GM18909 (cell line): ENCODE results near the gene ZNF160.
"Not testable (repeated sequence)": the region's sequence is repeated elsewhere in the genome, so short reads cannot be mapped to it uniquely, and the experiment has no call there.

ENCODE experiments used
- ATAC-seq: cut with Tn5 transposase; IDR thresholded peaks from one replicate; pipeline ENCODE4 v1.9.1; 2021; ENCODE audit warnings: mild to moderate bottlenecking; ENCODE audit not compliant: unreplicated experiment, poor library complexity

ZNF160 gene

DNA sequence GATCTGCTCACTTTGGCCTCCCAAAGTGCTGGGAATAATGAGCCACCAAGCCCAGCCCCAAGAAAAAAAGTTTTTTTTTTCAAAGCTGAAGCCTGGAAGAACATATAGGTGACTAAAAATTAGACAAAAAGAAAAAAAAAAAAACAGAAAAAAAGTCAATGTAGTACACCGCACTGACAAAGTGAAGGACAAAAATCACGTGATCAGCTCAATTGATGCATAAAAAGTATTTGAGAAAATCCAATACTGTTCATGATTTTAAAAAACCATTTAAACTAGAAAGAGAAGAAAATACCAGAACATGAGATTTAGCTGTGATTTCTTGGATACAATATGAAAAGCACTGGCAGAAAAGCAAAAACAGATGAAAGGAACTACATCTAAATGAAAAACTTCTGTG, 69.2 kb downstream of the ZNF160 start:
- no peak for ATAC-seq

DNA sequence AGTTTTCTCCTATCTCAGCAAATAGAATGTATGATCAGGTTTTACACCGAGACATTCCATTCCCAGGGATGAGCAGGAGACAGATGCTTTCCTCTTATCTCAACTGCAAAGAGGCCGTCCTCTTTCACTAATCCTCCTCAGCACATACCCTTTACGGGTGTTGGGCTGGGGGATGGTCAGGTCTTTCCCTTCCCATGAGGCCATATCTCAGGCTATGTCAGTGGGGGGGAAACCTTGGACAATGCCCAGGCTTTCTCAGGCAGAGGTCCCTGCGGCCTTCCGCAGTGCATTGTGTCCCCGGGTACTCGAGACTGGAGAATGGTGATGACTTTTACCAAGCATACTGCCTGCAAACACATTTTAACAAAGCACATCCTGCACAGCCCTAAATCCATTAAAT, 74.9 kb downstream of the ZNF160 start:
- not testable (repeated sequence) for ATAC-seq

DNA sequence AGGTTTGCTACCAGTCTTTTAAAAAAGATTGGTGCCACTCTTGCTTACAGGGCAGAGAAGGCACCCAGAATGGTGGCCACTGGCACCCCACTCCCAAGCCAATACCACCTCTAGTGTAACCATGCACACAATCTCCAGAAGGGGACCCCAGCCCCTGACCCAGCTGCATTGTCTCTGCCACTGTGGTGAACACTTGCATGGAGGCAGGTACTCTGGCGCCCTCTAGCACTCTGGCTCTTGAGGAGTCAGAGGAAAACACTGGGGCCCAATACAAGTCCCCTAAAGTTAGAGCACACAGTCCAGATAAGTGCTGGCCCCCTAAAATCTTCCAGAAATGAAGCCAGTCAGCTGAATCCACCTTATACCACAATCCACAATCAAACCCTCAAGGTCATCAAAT, 83.5 kb downstream of the ZNF160 start:
- ATAC-seq, result no peak
